K562 (cell line): Measurements from ENCODE around the gene CABP2. TPM values are rescaled to one million over a fixed set of nuclear protein-coding genes. Genes with fewer than 3 reads are reported as not detected.

Source experiments
- ATAC-seq: fragments of 200-7000 bp; cut with Tn5 transposase; 3 replicates; pipeline ENCODE4 v1.9.1; 2020; ENCODE audit warnings: moderate library complexity
- BruUV-seq: library from RNA; stranded (reverse); fragments of 400-500 nt; replicated peaks from 2 replicates; lab custom pipeline; 2021; lab: Mats Ljungman, UMichigan
- CTCF ChIA-PET: fragments of 300-600 bp; formaldehyde crosslinking; extraction: SDS; loops from one replicate; lab custom pipeline; 2021; ENCODE audit warnings: low intra/inter-chr PET ratio; lab: Yijun Ruan, JAX
- POLR2A ChIA-PET: fragments of 300-600, 350-650 bp; sonication (Branson Sonifier 250); formaldehyde crosslinking; extraction: SDS; loops from one replicate; lab custom pipeline; 2021; ENCODE audit warnings: antibody characterized with exemption, inconsistent platforms; lab: Yijun Ruan, JAX
- DNase-seq, 4 experiments: peaks; one replicate each; pipeline versions ENCODE4 v3.0.0 to v3.0.0-alpha.2; 2011 to 2018; ENCODE audit warnings: low spot score in 3 of 4, mixed read lengths in 3 of 4; ENCODE audit errors: extremely low read depth in 1 of 4
- FAIRE-seq: peaks from 2 replicates; lab custom pipeline; 2011; peaks lifted over from hg19 to GRCh38; lab: Jason Lieb, UNC
- H2AFZ ChIP-seq: 2 replicates; pipeline ENCODE4 v1.6.0; 2011; ENCODE audit warnings: low read depth, low read length, control low read depth, inconsistent platforms
- H3K27ac ChIP-seq: fragments of 200-600 bp; 3 replicates; pipeline ENCODE4 v1.8.0; 2011; ENCODE audit warnings: low read depth, mild to moderate bottlenecking, control low read depth, inconsistent platforms, low read length, moderate library complexity, mixed read lengths; ENCODE audit errors: extremely low read depth
- H3K27me3 ChIP-seq, 2 experiments: fragments of 300-600 bp in 1 of 2; 2 replicates in 1 of 2; 3 replicates in 1 of 2; pipeline versions ENCODE4 v1.6.0 to v1.8.0; 2011; ENCODE audit warnings: inconsistent platforms in 2 of 2, low read length in 2 of 2, mild to moderate bottlenecking in 1 of 2, mixed read lengths in 1 of 2, moderate library complexity in 1 of 2; ENCODE audit not compliant: control insufficient read depth in 2 of 2, insufficient read depth in 2 of 2
- H3K36me3 ChIP-seq: fragments of 300-600 bp; 3 replicates; pipeline ENCODE4 v1.8.0; 2011; ENCODE audit warnings: mild to moderate bottlenecking, low read length, inconsistent platforms; ENCODE audit not compliant: control insufficient read depth, insufficient read depth
- H3K4me1 ChIP-seq, 2 experiments: fragments of 200-600 bp in 1 of 2; replicated peaks in 1 of 2; 2 replicates in 1 of 2; 3 replicates in 1 of 2; pipeline versions ENCODE4 v1.5.1 to v1.8.0; 2011; ENCODE audit warnings: inconsistent platforms in 2 of 2, low read length in 2 of 2, mild to moderate bottlenecking in 1 of 2, mixed read lengths in 1 of 2, moderate library complexity in 1 of 2; ENCODE audit not compliant: control insufficient read depth in 2 of 2, insufficient read depth in 2 of 2
- H3K4me2 ChIP-seq: 2 replicates; pipeline ENCODE4 v1.6.1; 2011; ENCODE audit warnings: low read length, control low read depth, inconsistent platforms, mixed read lengths; ENCODE audit not compliant: insufficient read depth
- H3K4me3 ChIP-seq: fragments of 200-600 bp; sonication (generic), shearing (Covaris generic); 2 replicates; pipeline ENCODE4 v1.5.1; 2016; ENCODE audit warnings: control low read depth, inconsistent platforms
- H3K79me2 ChIP-seq: fragments of 200-600 bp; 3 replicates; pipeline ENCODE4 v1.8.0; 2011; ENCODE audit warnings: low read length, inconsistent platforms; ENCODE audit not compliant: control insufficient read depth, insufficient read depth
- H3K9ac ChIP-seq, 2 experiments: 2 replicates each; pipeline versions ENCODE4 v1.6.0 to v1.6.1; 2011; ENCODE audit warnings: low read depth in 2 of 2, low read length in 2 of 2, control low read depth in 1 of 2, inconsistent platforms in 1 of 2, mild to moderate bottlenecking in 1 of 2, mixed read lengths in 1 of 2; ENCODE audit not compliant: insufficient read depth in 1 of 2
- H3K9me1 ChIP-seq: one replicate; pipeline ENCODE4 v1.6.0; 2011; ENCODE audit warnings: inconsistent platforms, mild to moderate bottlenecking, low read length, moderate library complexity; ENCODE audit not compliant: control insufficient read depth, insufficient read depth
- H3K9me3 ChIP-seq: replicated peaks from 2 replicates; pipeline ENCODE4 v1.5.1; 2011; ENCODE audit warnings: low read depth, low read length, inconsistent platforms; ENCODE audit not compliant: control insufficient read depth, insufficient read depth
- H4K20me1 ChIP-seq: replicated peaks from 2 replicates; pipeline ENCODE4 v1.6.1; 2011; ENCODE audit warnings: low read length, inconsistent platforms, mixed read lengths; ENCODE audit not compliant: control insufficient read depth, insufficient read depth
- HDAC1 ChIP-seq, 2 experiments: fragments of 450-650 bp; IDR thresholded peaks; 2 replicates each; pipeline ENCODE4 v1.6.1; 2016 to 2017; ENCODE audit warnings: inconsistent platforms in 1 of 2, mild to moderate bottlenecking in 1 of 2, moderate library complexity in 1 of 2
- RAD51 ChIP-seq: fragments of 450-650 bp; IDR thresholded peaks from 2 replicates; pipeline ENCODE4 v1.7.1; 2016; ENCODE audit warnings: low read depth, mild to moderate bottlenecking, borderline replicate concordance
- XRCC3 ChIP-seq: fragments of 450-650 bp; IDR thresholded peaks from 2 replicates; pipeline ENCODE4 v1.6.1; 2017; ENCODE audit warnings: mild to moderate bottlenecking, moderate library complexity
- ZNF174 ChIP-seq: fragments of 250-450 bp; sonication (Bioruptor Pico); IDR thresholded peaks from 2 replicates; pipeline ENCODE4 v1.4.0; 2020; ENCODE audit warnings: mild to moderate bottlenecking
- WGBS: fragments of 100-300 bp; shearing (Covaris generic); methylation state at CpG from one replicate; pipeline ENCODE4 v1.1.6; 2016; ENCODE audit warnings: low coverage, mixed read lengths; ENCODE audit not compliant: insufficient coverage; ENCODE audit errors: missing lambda C conversion rate; 5-methylcytosine and 5-hydroxymethylcytosine counted together
- in situ Hi-C: fragments of 300-500 bp; cut with MboI; formaldehyde crosslinking; loops from 4 replicates; pipeline ENCODE4 v1.15.0; 2018; ENCODE audit warnings: inconsistent platforms, mixed read lengths
- intact Hi-C: fragments of 100-400 bp; cut with micrococcal nuclease; formaldehyde crosslinking; loops from 2 replicates; pipeline ENCODE4 v1.14.2; 2022
- polyA plus RNA-seq, 8 experiments: library from polyadenylated mRNA; depleted of rRNA in 4 of 8; stranded (reverse) in 5 of 8; unstranded in 3 of 8; fragments of >200 nt; fragmentation: Nextera tagmentation in 2 of 8; fragmentation: Illumina TruSeq in 1 of 8; extraction: Ambion mirVana in 2 of 8; extraction: Trizol in 1 of 8; gene quantifications; 2 replicates each; pipeline versions ENCODE4 v1.2.1 to v1.2.3, GENCODE V29; 2011 to 2014; ENCODE audit warnings: inconsistent platforms in 1 of 8, missing spikeins in 1 of 8
- total RNA-seq, 7 experiments: library from RNA; depleted of rRNA in 6 of 7; stranded (reverse); fragments of >200 nt in 6 of 7; fragmentation: Illumina TruSeq in 2 of 7; extraction: Trizol in 2 of 7; gene quantifications; 2 replicates each; pipeline versions ENCODE4 v1.2.1 to v1.2.3, GENCODE V29; 2011 to 2021; ENCODE audit warnings: low replicate concordance in 1 of 7
- TF ChIP-seq, protein P1 (sequence below): fragments of 450-650 bp; formaldehyde crosslinking; IDR thresholded peaks from 2 replicates; pipeline ENCODE4 v1.4.0; 2020; ENCODE audit warnings: mild to moderate bottlenecking, moderate library complexity

Gene CABP2
- total and polyA plus RNA-seq, 9 of the 15 experiments (the other 6 are each of a cell fraction or from before 2014, with no cell fraction given): not detected

DNA sequence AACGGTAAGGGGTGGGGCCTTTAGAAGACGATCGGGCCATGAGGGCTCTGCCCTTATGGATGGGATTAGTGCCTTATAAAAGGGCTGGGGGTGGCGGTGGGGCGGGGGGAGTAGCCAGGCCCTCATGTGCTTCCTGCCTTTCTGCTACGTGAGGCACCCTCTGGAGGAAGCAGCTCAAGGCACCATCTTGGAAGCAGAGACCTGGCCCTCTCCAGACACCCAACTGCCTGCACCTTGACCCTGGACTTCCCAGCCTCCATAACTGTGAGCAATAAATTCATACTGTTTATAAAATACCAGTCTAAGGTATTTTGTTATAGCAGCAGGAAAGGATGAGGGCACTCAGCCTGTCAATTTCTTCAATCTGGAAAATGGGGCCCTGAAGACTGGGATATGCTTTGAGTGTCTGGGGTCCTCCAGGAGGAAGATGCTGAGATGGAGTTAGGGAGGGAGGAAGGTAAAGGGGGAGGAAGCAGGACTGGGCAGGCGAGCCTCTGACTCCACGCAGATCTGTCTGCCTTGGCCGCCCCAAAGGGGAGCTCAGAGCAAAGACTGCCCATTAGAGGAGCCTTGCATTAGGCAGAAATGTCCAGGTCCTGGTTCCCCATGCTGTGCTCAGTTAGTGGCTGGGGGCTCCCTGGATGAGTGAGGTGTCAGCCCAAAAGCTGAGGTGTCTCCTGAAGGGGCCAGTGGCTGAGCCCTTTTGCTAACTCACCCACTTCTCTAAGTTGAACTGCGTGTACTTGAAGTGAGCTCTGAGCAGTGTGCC is 5.3 kb downstream of the CABP2 start:
- H3K9me3 ChIP-seq: no peaks in the 10 kb centered on the region
- TF ChIP-seq RAD51 (no peak), HDAC1 (IDR thresholded peaks at IDR 0.05) (no peak), XRCC3 (no peak), ZNF174 (CRISPR knock-in tag) (no peak)
- TF ChIP-seq, protein P1, sequence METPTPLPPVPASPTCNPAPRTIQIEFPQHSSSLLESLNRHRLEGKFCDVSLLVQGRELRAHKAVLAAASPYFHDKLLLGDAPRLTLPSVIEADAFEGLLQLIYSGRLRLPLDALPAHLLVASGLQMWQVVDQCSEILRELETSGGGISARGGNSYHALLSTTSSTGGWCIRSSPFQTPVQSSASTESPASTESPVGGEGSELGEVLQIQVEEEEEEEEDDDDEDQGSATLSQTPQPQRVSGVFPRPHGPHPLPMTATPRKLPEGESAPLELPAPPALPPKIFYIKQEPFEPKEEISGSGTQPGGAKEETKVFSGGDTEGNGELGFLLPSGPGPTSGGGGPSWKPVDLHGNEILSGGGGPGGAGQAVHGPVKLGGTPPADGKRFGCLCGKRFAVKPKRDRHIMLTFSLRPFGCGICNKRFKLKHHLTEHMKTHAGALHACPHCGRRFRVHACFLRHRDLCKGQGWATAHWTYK (CRISPR knock-in tag): no peak
- ChIA-PET CTCF (no interaction called here), POLR2A (no interaction called here)
- 0 out of 2 replicates have a peak, but pooled peaks cover 7% of the 10 kb centered on the region for H4K20me1 ChIP-seq
- no peaks in the 10 kb centered on the region for H3K79me2 ChIP-seq
- in situ Hi-C loops: no loop called here
- peaks cover 7 to 34% of the 10 kb centered on the region in 2 experiments; a peak in 4 of 5 replicates for H3K27me3 ChIP-seq
- intact Hi-C loops: no loop called here
- no peak overlapping the region for H3K27ac ChIP-seq
- no peak for FAIRE-seq
- no peak overlapping the region for H2AFZ ChIP-seq
- DNase-seq: no peak
- BruUV-seq: no TSS peak
- no peaks in the 10 kb centered on the region for H3K36me3 ChIP-seq
- WGBS: 12% methylated on average over 10 of the region's 10 CpGs
- H3K4me2 ChIP-seq: no peak overlapping the region
- H3K4me1 ChIP-seq: peaks cover 0 to 25% of the 10 kb centered on the region in 2 experiments; a peak in 2 of 5 replicates
- H3K9ac ChIP-seq: no peak overlapping the region; a peak in 1 of 4 replicates
- peak; percentile 25 for ATAC-seq
- no peak overlapping the region for H3K4me3 ChIP-seq
- H3K9me1 ChIP-seq: no peaks in the 10 kb centered on the region
